HG02571 (cell line): ENCODE data around the gene PRPF19.

ENCODE experiments used
- ATAC-seq: cut with Tn5 transposase; IDR thresholded peaks from one replicate; pipeline ENCODE4 v1.9.1; 2021; ENCODE audit warnings: mild to moderate bottlenecking, moderate library complexity; ENCODE audit not compliant: unreplicated experiment

The PRPF19 gene

GRCh38 chr11:60906132-60906972, at the start of gene PRPF19:
TSS of gene PRPF19 (minus strand) at chr11:60906585. CDS start at chr11:60906382, 203 bp downstream.
- peak; percentile 74 for ATAC-seq

- no peak for ATAC-seq
Observed at GRCh38 chr11:60955571-60955970, 49.2 kb upstream of the PRPF19 start.

- no peak for ATAC-seq
Observed at GRCh38 chr11:60954421-60954820, 48.0 kb upstream of the PRPF19 start.

GRCh38 chr11:60953781-60954180, 47.4 kb upstream of the PRPF19 start:
- no peak for ATAC-seq

GRCh38 chr11:60952742-60953170, 46.4 kb upstream of the PRPF19 start:
- ATAC-seq: peak; percentile 19

GRCh38 chr11:60951904-60952741, 45.7 kb upstream of the PRPF19 start, which contains the start of gene SLC15A3:
TSS of gene SLC15A3 (minus strand) at chr11:60952176. CDS start at chr11:60951551, 625 bp downstream.
- ATAC-seq: peak; percentile 78

GRCh38 chr11:60951606-60951903, 45.2 kb upstream of the PRPF19 start:
- ATAC-seq: peak; percentile 4

- peak; percentile 8 for ATAC-seq
Observed at GRCh38 chr11:60950933-60951605, 44.7 kb upstream of the PRPF19 start.

- no peak for ATAC-seq
Observed at GRCh38 chr11:60950024-60950423, 43.6 kb upstream of the PRPF19 start.

- no peak for ATAC-seq
Observed at GRCh38 chr11:60948250-60948649, 41.9 kb upstream of the PRPF19 start.

GRCh38 chr11:60947700-60948099, 41.3 kb upstream of the PRPF19 start:
- no peak for ATAC-seq

- no peak for ATAC-seq
Observed at GRCh38 chr11:60946601-60947264, 40.3 kb upstream of the PRPF19 start.

- no peak for ATAC-seq
Observed at GRCh38 chr11:60945295-60945667, 38.9 kb upstream of the PRPF19 start.

- no peak for ATAC-seq
Observed at GRCh38 chr11:60944490-60945294, 38.3 kb upstream of the PRPF19 start.

GRCh38 chr11:60942970-60943565, 36.7 kb upstream of the PRPF19 start:
- ATAC-seq: no peak

GRCh38 chr11:60942219-60942618, 35.8 kb upstream of the PRPF19 start:
- no peak for ATAC-seq

GRCh38 chr11:60941371-60942119, 35.2 kb upstream of the PRPF19 start:
- no peak for ATAC-seq

- no peak for ATAC-seq
Observed at GRCh38 chr11:60939855-60940254, 33.5 kb upstream of the PRPF19 start.

- ATAC-seq: no peak
Observed at GRCh38 chr11:60939301-60939700, 32.9 kb upstream of the PRPF19 start.
